GM10248 (cell line): Measurements from ENCODE around the gene PRR5L.

Experiments used
- CTCF ChIA-PET: fragments of 300-600 bp; sonication (Branson Sonifier 250); formaldehyde crosslinking; extraction: SDS; loops from one replicate; lab custom pipeline; 2021; ENCODE audit warnings: antibody characterized with exemption; lab: Yijun Ruan, JAX
- POLR2A ChIA-PET: fragments of 350-650 bp; sonication (Branson Sonifier 250); formaldehyde crosslinking; extraction: SDS; loops from one replicate; lab custom pipeline; 2020; ENCODE audit warnings: antibody characterized with exemption; lab: Yijun Ruan, JAX
- DNase-seq: peaks from one replicate; pipeline ENCODE4 v3.0.0; 2012; ENCODE audit errors: extremely low spot score
- CTCF ChIP-seq: IDR thresholded peaks from 2 replicates; pipeline ENCODE4 v1.5.1; 2012; ENCODE audit warnings: mild to moderate bottlenecking, low read depth; ENCODE audit errors: extremely low read depth, missing control alignments, control extremely low read depth

PRR5L gene

GRCh38 chr11:36467916-36468315 is 171.8 kb downstream of the PRR5L start:
- ChIA-PET CTCF (interaction anchor here (1.0 to 3.1 kb wide), 4 partner anchors 11 to 175 kb away, joined by 3 to 13 read pairs (median 4); no protein-coding TSS in a partner anchor), POLR2A (no interaction called here)
- TF ChIP-seq CTCF: no peak
- no peak for DNase-seq

- TF ChIP-seq CTCF: peak; percentile 12
- ChIA-PET CTCF (interaction anchor here (0.8 to 2.2 kb wide), 5 partner anchors 10 to 176 kb away, joined by 3 to 14 read pairs (median 3); no protein-coding TSS in a partner anchor), POLR2A (no interaction called here)
- no peak for DNase-seq
Measured at GRCh38 chr11:36469063-36469462, 173.0 kb downstream of the PRR5L start.

- ChIA-PET CTCF (interaction anchor here (0.9 to 2.2 kb wide), 6 partner anchors 9 to 276 kb away, joined by 3 to 14 read pairs (median 4); no protein-coding TSS in a partner anchor), POLR2A (no interaction called here)
- TF ChIP-seq CTCF: no peak
- DNase-seq: no peak
Measured at GRCh38 chr11:36469881-36470802, 174.1 kb downstream of the PRR5L start.

- DNase-seq: no peak
- ChIA-PET CTCF (interaction anchor here (0.8 to 1.5 kb wide), 2 partner anchors 17 to 21 kb away, joined by 3 to 4 read pairs; no protein-coding TSS in a partner anchor), POLR2A (interaction anchor here (0.6 kb wide), 1 partner anchor 248 kb away, joined by 3 read pairs; no protein-coding TSS in a partner anchor)
- TF ChIP-seq CTCF: no peak
Measured at GRCh38 chr11:36471577-36471976, 175.5 kb downstream of the PRR5L start.

- TF ChIP-seq CTCF: no peak
- no peak for DNase-seq
- CTCF ChIA-PET: interaction anchor here (1.3 to 6.4 kb wide), 3 partner anchors 18 to 183 kb away, joined by 6 to 156 read pairs (median 9); partner anchors contain the start of genes COMMD9 and PRR5L
- POLR2A ChIA-PET: no interaction called here
Measured at GRCh38 chr11:36475192-36475591, 179.1 kb downstream of the PRR5L start.

GRCh38 chr11:36478700-36479329 is 182.7 kb downstream of the PRR5L start:
- peak; percentile 65 for TF ChIP-seq CTCF
- CTCF ChIA-PET: interaction anchor here (0.7 to 6.4 kb wide), 38 partner anchors 9 to 863 kb away, joined by 3 to 156 read pairs (median 4); partner anchors contain the start of genes COMMD9 and PRR5L
- no peak for DNase-seq
- POLR2A ChIA-PET: no interaction called here
